Measurements from ENCODE around the gene HDGF. TPM values are rescaled to one million over a fixed set of nuclear protein-coding genes. Genes with fewer than 3 reads are reported as not detected.

The HDGF gene
- total and polyA plus RNA-seq, 12 donors: 69.8 to 202 (median 144) TPM

- peak; percentile 57 to 58 for DNase-seq
- WGBS, 2 donors: 1 to 2% methylated on average over 45 of the region's 45 CpGs
- Histone ChIP-seq H3K27ac (peak overlapping the region; percentile 13 to 82 (median 70)), H3K4me3 (peak overlapping the region; percentile 20 to 53 (median 48)), H3K9me3 (no peaks in the 10 kb centered on the region), H3K4me1 (peaks cover 17 to 65% (median 40%) of the 10 kb centered on the region in 9 donors), H3K27me3 (peaks cover 5 to 62% (median 41%) of the 10 kb centered on the region in 7 donors), H3K36me3 (no peaks in the 10 kb centered on the region)
- peak in 7 of 8 donors; percentile 53 to 83 (median 68) for ATAC-seq
- TF ChIP-seq, protein P1, sequence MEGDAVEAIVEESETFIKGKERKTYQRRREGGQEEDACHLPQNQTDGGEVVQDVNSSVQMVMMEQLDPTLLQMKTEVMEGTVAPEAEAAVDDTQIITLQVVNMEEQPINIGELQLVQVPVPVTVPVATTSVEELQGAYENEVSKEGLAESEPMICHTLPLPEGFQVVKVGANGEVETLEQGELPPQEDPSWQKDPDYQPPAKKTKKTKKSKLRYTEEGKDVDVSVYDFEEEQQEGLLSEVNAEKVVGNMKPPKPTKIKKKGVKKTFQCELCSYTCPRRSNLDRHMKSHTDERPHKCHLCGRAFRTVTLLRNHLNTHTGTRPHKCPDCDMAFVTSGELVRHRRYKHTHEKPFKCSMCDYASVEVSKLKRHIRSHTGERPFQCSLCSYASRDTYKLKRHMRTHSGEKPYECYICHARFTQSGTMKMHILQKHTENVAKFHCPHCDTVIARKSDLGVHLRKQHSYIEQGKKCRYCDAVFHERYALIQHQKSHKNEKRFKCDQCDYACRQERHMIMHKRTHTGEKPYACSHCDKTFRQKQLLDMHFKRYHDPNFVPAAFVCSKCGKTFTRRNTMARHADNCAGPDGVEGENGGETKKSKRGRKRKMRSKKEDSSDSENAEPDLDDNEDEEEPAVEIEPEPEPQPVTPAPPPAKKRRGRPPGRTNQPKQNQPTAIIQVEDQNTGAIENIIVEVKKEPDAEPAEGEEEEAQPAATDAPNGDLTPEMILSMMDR (IDR thresholded peaks at IDR 0.05): peak; percentile 62 to 89 (median 82)
- intact Hi-C loops (cut with DNase I): no loop called here
Observed at GRCh38 chr1:156705918-156706656, 45.4 kb downstream of the HDGF start.

- Histone ChIP-seq H3K9me3 (no peaks in the 10 kb centered on the region), H3K27me3 (peaks cover 5 to 68% (median 48%) of the 10 kb centered on the region in 7 donors), H3K36me3 (no peaks in the 10 kb centered on the region), H3K4me1 (peaks cover 17 to 63% (median 40%) of the 10 kb centered on the region in 9 donors), H3K27ac (peak within 1 kb of the TSS; percentile 13 to 82 (median 70)), H3K4me3 (peak within 1 kb of the TSS; percentile 20 to 53 (median 48))
- ATAC-seq: peak in 5 of 8 donors; percentile 2 to 21 (median 18)
- no peak for DNase-seq
- TF ChIP-seq, protein P1 (IDR thresholded peaks at IDR 0.05): no peak
- intact Hi-C loops (cut with DNase I): no loop called here
- WGBS, 2 donors: 0 to 1% methylated on average over 41 to 42 of the region's 42 CpGs
Observed at GRCh38 chr1:156705321-156705917, 46.1 kb downstream of the HDGF start, which contains the start of gene CRABP2. Gene CRABP2, minus strand, starts transcription at chr1:156705583. Its CDS starts 137 bp downstream, at chr1:156705446.

DNA sequence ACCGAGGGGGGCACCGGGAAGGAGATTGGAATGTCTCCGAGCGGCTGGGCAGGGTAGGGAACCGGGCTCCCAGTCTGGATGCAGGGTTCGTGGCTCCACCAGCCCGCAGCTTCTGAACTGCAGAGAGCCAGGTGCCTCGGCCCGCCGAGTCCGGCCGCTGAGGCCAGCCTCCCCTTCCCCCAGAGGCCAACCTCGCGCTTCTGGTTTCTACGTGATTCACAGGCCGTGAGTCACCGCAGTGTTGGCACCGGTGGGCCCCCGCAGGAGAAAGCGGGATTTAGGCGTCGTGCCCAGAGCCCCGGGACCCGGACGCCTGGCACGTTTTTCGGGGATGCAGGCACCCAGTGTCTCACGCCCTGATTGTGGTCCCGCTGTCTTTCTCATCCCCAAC lies 46.5 kb downstream of the HDGF start:
- TF ChIP-seq, protein P1 (IDR thresholded peaks at IDR 0.05): no peak
- H3K4me1 ChIP-seq: peaks cover 17 to 58% (median 36%) of the 10 kb centered on the region in 9 donors
- WGBS, 2 donors: 4 to 6% methylated on average over 26 to 29 of the region's 29 CpGs
- peak overlapping the region in 9 of 10 donors; percentile 31 to 53 (median 48) for H3K4me3 ChIP-seq
- no peak overlapping the region for H3K27ac ChIP-seq
- intact Hi-C loops (cut with DNase I): no loop called here
- peak in 1 of 2 donors; percentile 33 for DNase-seq
- H3K27me3 ChIP-seq: peaks cover 5 to 70% (median 53%) of the 10 kb centered on the region in 7 donors
- ATAC-seq: peak in 1 of 8 donors; percentile 30
- H3K36me3 ChIP-seq: peaks cover 0 to 3% (median 0%) of the 10 kb centered on the region in 9 donors
- H3K9me3 ChIP-seq: no peaks in the 10 kb centered on the region

DNA sequence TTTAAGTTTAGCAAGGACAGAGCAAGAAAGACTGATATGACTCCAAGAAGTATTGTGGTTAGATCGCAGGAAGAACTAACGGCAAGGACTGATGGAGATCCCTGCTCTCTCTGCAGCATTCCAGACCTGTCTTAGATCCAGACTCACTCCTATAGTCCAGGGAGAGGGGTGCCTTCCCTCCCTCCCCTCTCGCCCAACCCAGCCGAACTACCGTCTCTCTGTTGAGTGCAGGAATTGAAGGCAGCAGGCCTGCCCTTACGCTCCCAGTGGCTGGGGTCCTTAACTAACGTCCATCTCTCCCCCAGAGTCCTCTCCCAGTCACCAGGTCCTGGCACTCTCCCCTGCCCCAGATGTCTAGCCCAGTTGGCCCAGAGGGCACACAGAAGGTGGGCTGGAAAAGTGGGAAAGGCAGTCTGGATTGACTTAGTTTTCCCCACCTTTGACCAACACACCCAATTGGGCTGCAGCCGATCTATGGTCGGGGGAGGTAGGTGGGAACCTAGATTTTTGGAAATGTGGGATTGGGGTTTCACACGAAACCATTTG lies 47.2 kb downstream of the HDGF start:
- ATAC-seq (no peak), DNase-seq (no peak)
- intact Hi-C loops (cut with DNase I): no loop called here
- H3K9me3 ChIP-seq: no peaks in the 10 kb centered on the region
- H3K4me1 ChIP-seq: peaks cover 17 to 52% (median 29%) of the 10 kb centered on the region in 9 donors
- peaks cover 0 to 3% (median 0%) of the 10 kb centered on the region in 9 donors for H3K36me3 ChIP-seq
- 63 to 65% methylated on average over 10 of the region's 10 CpGs for WGBS, 2 donors
- H3K4me3 ChIP-seq: peak overlapping the region in 3 of 10 donors; percentile 47 to 53 (median 48)
- no peak overlapping the region for H3K27ac ChIP-seq
- TF ChIP-seq, protein P1 (IDR thresholded peaks at IDR 0.05): no peak
- peaks cover 5 to 70% (median 55%) of the 10 kb centered on the region in 7 donors for H3K27me3 ChIP-seq
